Common myeloid progenitor, CD34-positive (primary cell): ENCODE measurements around the gene GJB4.

Source experiments
- CTCF ChIA-PET: fragments of 350-600 bp; sonication (Branson Sonifier 250); formaldehyde crosslinking; loops from one replicate; lab custom pipeline; 2021; ENCODE audit warnings: antibody characterized with exemption; lab: Charles Lee
- POLR2A ChIA-PET: fragments of 350-600 bp; sonication (Branson Sonifier 250); formaldehyde crosslinking; loops from one replicate; lab custom pipeline; 2021; ENCODE audit warnings: antibody characterized with exemption; lab: Charles Lee
- DNase-seq, 3 donors: peaks; one replicate each; pipeline versions ENCODE4 v3.0.0 to v3.0.0-alpha.2; 2013
- H3K27ac ChIP-seq, 2 experiments: 1 replicate in 1 of 2; 2 replicates in 1 of 2; pipeline ENCODE4 v1.7.0; 2013; ENCODE audit warnings: inconsistent platforms in 2 of 2, low read length in 2 of 2, mild to moderate bottlenecking in 2 of 2, low read depth in 1 of 2, moderate library complexity in 1 of 2; ENCODE audit not compliant: severe bottlenecking in 2 of 2, insufficient read depth in 1 of 2, poor library complexity in 1 of 2
- H3K27me3 ChIP-seq, 5 experiments: replicated peaks in 2 of 5; 1 replicate in 3 of 5; 2 replicates in 2 of 5; pipeline versions ENCODE4 v1.6.1 to v1.7.0; 2013; ENCODE audit warnings: low read length in 4 of 5, mild to moderate bottlenecking in 2 of 5, moderate library complexity in 2 of 5, inconsistent platforms in 1 of 5; ENCODE audit not compliant: insufficient read depth in 5 of 5, control insufficient read depth in 4 of 5
- H3K36me3 ChIP-seq, 4 experiments: 1 replicate in 2 of 4; 2 replicates in 2 of 4; pipeline versions ENCODE4 v1.6.1 to v1.7.0; 2013; ENCODE audit warnings: low read length in 3 of 4, control low read depth in 1 of 4, mild to moderate bottlenecking in 1 of 4; ENCODE audit not compliant: control insufficient read depth in 4 of 4, insufficient read depth in 4 of 4
- H3K4me1 ChIP-seq, 4 experiments: 1 replicate in 3 of 4; 2 replicates in 1 of 4; pipeline versions ENCODE4 v1.6.1 to v1.7.1; 2013; ENCODE audit warnings: low read length in 3 of 4, mild to moderate bottlenecking in 3 of 4, control low read depth in 1 of 4, inconsistent platforms in 1 of 4, moderate library complexity in 1 of 4; ENCODE audit not compliant: control insufficient read depth in 4 of 4, insufficient read depth in 4 of 4; ENCODE audit errors: control extremely low read depth in 1 of 4
- H3K4me3 ChIP-seq, 7 experiments: 1 replicate in 4 of 7; 2 replicates in 3 of 7; pipeline versions ENCODE4 v1.5.1 to v1.7.0; 2013; ENCODE audit warnings: mild to moderate bottlenecking in 7 of 7, low read length in 6 of 7, moderate library complexity in 6 of 7, inconsistent platforms in 2 of 7, low read depth in 2 of 7, control low read depth in 1 of 7; ENCODE audit not compliant: insufficient read depth in 4 of 7, control insufficient read depth in 1 of 7; ENCODE audit errors: extremely low read depth in 1 of 7
- H3K9me3 ChIP-seq, 5 experiments: 1 replicate in 4 of 5; 2 replicates in 1 of 5; pipeline versions ENCODE4 v1.6.1 to v1.7.1; 2013; ENCODE audit warnings: low read length in 4 of 5, mild to moderate bottlenecking in 2 of 5, inconsistent platforms in 1 of 5, low read depth in 1 of 5, moderate library complexity in 1 of 5; ENCODE audit not compliant: control insufficient read depth in 4 of 5, insufficient read depth in 2 of 5; ENCODE audit errors: control extremely low read depth in 1 of 5
- WGBS: methylation state at CpG from one replicate; pipeline ENCODE4 v1.1.5; 2013; ENCODE audit not compliant: insufficient coverage; 5-methylcytosine and 5-hydroxymethylcytosine counted together

GJB4 gene

GRCh38 chr1:34780528-34780927 lies 21.0 kb downstream of the GJB4 start:
- H3K27ac ChIP-seq = no peak overlapping the region
- no peaks in the 10 kb centered on the region for H3K9me3 ChIP-seq
- ChIA-PET POLR2A (no interaction called here), CTCF (no interaction called here)
- WGBS = 90% methylated on average over 1 of the region's 2 CpGs
- H3K36me3 ChIP-seq = no peaks in the 10 kb centered on the region
- DNase-seq = no peak
- no peak overlapping the region for H3K4me3 ChIP-seq
- H3K27me3 ChIP-seq = peaks cover 0 to 44% (median 18%) of the 10 kb centered on the region in 5 experiments
- peaks cover 0 to 27% (median 11%) of the 10 kb centered on the region in 4 experiments for H3K4me1 ChIP-seq

DNA sequence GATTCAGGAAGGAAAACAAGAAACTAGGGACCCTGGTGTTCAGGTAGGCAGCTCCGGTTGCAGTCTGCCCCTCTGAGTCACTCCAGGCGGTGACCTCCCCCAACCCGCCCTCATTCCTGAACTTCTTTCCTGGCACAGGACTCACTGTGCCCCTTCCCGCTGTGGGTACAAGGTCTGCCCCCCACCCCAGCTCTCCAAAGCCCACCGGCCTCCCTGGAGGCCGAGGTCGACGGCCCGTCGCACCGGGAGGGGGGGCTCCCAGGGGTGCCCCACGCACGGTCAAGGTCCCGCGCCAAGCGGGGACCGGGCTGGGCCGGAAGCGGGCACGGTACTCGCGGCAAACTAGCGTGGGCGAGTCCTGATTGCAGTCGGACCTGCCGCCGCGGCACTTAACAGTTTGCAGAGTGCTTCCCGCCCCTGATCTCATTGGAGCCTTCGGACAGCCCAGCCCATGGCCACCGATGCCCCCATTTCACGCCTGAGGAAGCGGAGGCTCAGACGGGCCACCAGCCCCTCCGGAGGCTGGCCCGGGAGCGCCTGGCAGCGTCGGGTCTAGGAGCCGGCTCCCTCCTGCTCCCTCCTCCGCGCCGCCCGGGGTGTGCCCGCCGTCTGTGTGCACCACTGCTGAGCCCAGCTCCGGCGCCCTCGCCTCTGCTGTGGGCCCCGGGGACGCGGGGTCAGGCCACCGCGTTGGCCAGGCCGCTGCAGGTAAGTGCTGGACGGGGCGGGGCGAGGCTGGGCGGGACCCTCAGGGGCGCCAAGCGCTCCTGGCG lies 21.7 kb downstream of the GJB4 start, which contains the start of gene GJB3:
TSS of gene GJB3 (plus strand) at position 144 of the 773 bp plus-strand sequence. CDS start 3,549 bp downstream, outside the sequence.
- POLR2A ChIA-PET = no interaction called here
- peak within 1 kb of the TSS in 4 of 7 experiments; percentile 26 to 59 (median 42) for H3K4me3 ChIP-seq

DNA sequence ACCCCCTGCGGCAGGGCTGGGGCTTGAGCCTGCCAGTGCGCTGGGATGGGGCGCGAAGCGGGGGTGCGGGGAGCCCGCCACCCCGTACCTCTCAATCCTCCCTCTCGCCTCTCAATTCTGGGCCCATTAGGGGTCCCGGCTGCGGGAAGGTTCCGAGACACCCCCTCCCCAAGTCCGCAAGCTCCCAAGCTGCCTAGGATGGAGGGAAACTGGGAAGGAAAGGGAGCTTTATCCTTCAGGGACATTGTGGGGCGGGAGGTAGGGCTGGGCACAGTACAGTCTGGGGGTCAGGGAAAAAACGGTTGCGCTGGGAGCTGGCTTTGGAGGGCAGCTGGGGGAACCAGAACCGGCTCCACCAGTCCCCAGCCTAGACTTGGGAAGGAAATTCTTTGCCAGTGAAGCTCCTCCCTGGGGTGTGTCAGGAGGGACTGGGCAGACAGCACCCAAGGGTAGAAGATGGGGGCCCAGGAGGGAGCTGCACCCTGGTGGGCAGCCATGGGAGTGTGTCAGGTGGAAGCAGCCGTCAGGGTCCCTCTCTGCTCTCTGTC lies 22.4 kb downstream of the GJB4 start:
- peak overlapping the region in 3 of 7 experiments; percentile 6 to 46 (median 39) for H3K4me3 ChIP-seq
- peaks cover 0 to 18% (median 9%) of the 10 kb centered on the region in 4 experiments for H3K4me1 ChIP-seq
- no peak for DNase-seq
- WGBS = 44% methylated on average over 5 of the region's 18 CpGs
- H3K27me3 ChIP-seq = peaks cover 0 to 44% (median 15%) of the 10 kb centered on the region in 5 experiments
- CTCF ChIA-PET = interaction anchor here (1.0 kb wide), 1 partner anchor 71 kb away, joined by 4 read pairs; no protein-coding TSS in a partner anchor
- H3K27ac ChIP-seq = no peak overlapping the region
- no peaks in the 10 kb centered on the region for H3K9me3 ChIP-seq
- H3K36me3 ChIP-seq = no peaks in the 10 kb centered on the region
- POLR2A ChIA-PET = no interaction called here

More for the DNA sequence above, 21.7 kb downstream of the GJB4 start, which contains the start of gene GJB3:
- Histone ChIP-seq H3K36me3 (no peaks in the 10 kb centered on the region), H3K27me3 (peaks cover 0 to 44% (median 18%) of the 10 kb centered on the region in 5 experiments), H3K27ac (no peak within 1 kb of the TSS), H3K4me1 (peaks cover 0 to 25% (median 11%) of the 10 kb centered on the region in 4 experiments), H3K9me3 (no peaks in the 10 kb centered on the region)
- WGBS = 5% methylated on average over 55 of the region's 62 CpGs
- CTCF ChIA-PET = no interaction called here
- peak in 1 of 3 donors; percentile 34 for DNase-seq

GRCh38 chr1:34784751-34785221 lies 25.2 kb downstream of the GJB4 start:
- H3K36me3 ChIP-seq = no peaks in the 10 kb centered on the region
- H3K27me3 ChIP-seq = peaks cover 0 to 43% (median 15%) of the 10 kb centered on the region in 5 experiments
- DNase-seq = no peak
- WGBS = 94% methylated on average over 28 of the region's 28 CpGs
- no peak overlapping the region for H3K27ac ChIP-seq
- ChIA-PET CTCF (interaction anchor here (0.8 to 1.3 kb wide), 3 partner anchors 60 to 82 kb away, joined by 3 to 4 read pairs (median 3); no protein-coding TSS in a partner anchor), POLR2A (no interaction called here)
- no peaks in the 10 kb centered on the region for H3K9me3 ChIP-seq
- H3K4me1 ChIP-seq = peaks cover 0 to 12% (median 6%) of the 10 kb centered on the region in 4 experiments
- H3K4me3 ChIP-seq = no peak overlapping the region

GRCh38 chr1:34785231-34785874 lies 25.8 kb downstream of the GJB4 start:
- no peak for DNase-seq
- no peak overlapping the region for H3K27ac ChIP-seq
- ChIA-PET POLR2A (no interaction called here), CTCF (interaction anchor here (0.9 to 1.3 kb wide), 2 partner anchors 69 to 82 kb away, joined by 3 to 4 read pairs; no protein-coding TSS in a partner anchor)
- 93% methylated on average over 22 of the region's 22 CpGs for WGBS
- H3K9me3 ChIP-seq = no peaks in the 10 kb centered on the region
- no peaks in the 10 kb centered on the region for H3K36me3 ChIP-seq
- no peak overlapping the region for H3K4me3 ChIP-seq
- H3K4me1 ChIP-seq = peaks cover 0 to 12% (median 6%) of the 10 kb centered on the region in 4 experiments
- peaks cover 0 to 38% (median 14%) of the 10 kb centered on the region in 5 experiments for H3K27me3 ChIP-seq

GRCh38 chr1:34785875-34786470 lies 26.4 kb downstream of the GJB4 start:
- Histone ChIP-seq H3K27me3 (peaks cover 0 to 31% (median 10%) of the 10 kb centered on the region in 5 experiments), H3K27ac (no peak overlapping the region), H3K4me1 (peaks cover 0 to 12% (median 5%) of the 10 kb centered on the region in 4 experiments), H3K36me3 (no peaks in the 10 kb centered on the region), H3K4me3 (no peak overlapping the region), H3K9me3 (no peaks in the 10 kb centered on the region)
- POLR2A ChIA-PET = no interaction called here
- CTCF ChIA-PET = interaction anchor here (0.6 to 4.7 kb wide), 11 partner anchors 10 to 625 kb away, joined by 3 to 29 read pairs (median 3); partner anchors contain the start of gene SMIM12
- 67% methylated on average over 3 of the region's 4 CpGs for WGBS
- DNase-seq = no peak
